Upper lobe of left lung (tissue), 4 donors: ENCODE measurements around the gene APOL6.

Experiments used
- CTCF ChIP-seq, 6 experiments: fragments of 450-650 bp in 4 of 6; fragments of 200-600 bp in 2 of 6; sonication (generic) in 2 of 6; IDR thresholded peaks; one replicate each; pipeline ENCODE4 v1.5.1; 2016 to 2019; ENCODE audit warnings: antibody characterized with exemption in 6 of 6
- EP300 ChIP-seq, 4 donors: sonication (generic); formaldehyde crosslinking; IDR thresholded peaks; one replicate each; pipeline ENCODE4 v1.5.1; 2017; ENCODE audit warnings: antibody characterized with exemption in 4 of 4, control low read depth in 2 of 4
- POLR2A ChIP-seq, 4 donors: fragments of 450-650 bp; IDR thresholded peaks; one replicate each; pipeline ENCODE4 v1.5.1; 2016 to 2017; ENCODE audit warnings: antibody characterized with exemption in 4 of 4, mild to moderate bottlenecking in 2 of 4
- POLR2AphosphoS5 ChIP-seq, 2 donors: sonication (generic); formaldehyde crosslinking; IDR thresholded peaks; one replicate each; pipeline ENCODE4 v1.5.1; 2017; ENCODE audit warnings: antibody characterized with exemption in 2 of 2

- TF ChIP-seq CTCF (IDR thresholded peaks at IDR 0.05) (no peak), POLR2AphosphoS5 (IDR thresholded peaks at IDR 0.05) (no peak), EP300 (IDR thresholded peaks at IDR 0.05) (no peak), POLR2A (IDR thresholded peaks at IDR 0.05) (no peak)
These were observed 36.2 kb upstream of the APOL6 start for GRCh38 chr22:35611891-35612576.
